B cell (primary cell): ENCODE data around the gene OMA1.

Experiments
- EZH2 ChIP-seq: IDR thresholded peaks from 2 replicates; pipeline ENCODE4 v1.6.1; 2012; ENCODE audit warnings: borderline replicate concordance, low read depth, mild to moderate bottlenecking, moderate library complexity, low read length; ENCODE audit not compliant: insufficient read depth, poor library complexity, severe bottlenecking
- TF ChIP-seq, protein P1 (sequence below): fragments of 200-600 bp; IDR thresholded peaks from one replicate; pipeline ENCODE4 v1.8.0; 2022; ENCODE audit warnings: antibody characterized with exemption, mild to moderate bottlenecking

DNA sequence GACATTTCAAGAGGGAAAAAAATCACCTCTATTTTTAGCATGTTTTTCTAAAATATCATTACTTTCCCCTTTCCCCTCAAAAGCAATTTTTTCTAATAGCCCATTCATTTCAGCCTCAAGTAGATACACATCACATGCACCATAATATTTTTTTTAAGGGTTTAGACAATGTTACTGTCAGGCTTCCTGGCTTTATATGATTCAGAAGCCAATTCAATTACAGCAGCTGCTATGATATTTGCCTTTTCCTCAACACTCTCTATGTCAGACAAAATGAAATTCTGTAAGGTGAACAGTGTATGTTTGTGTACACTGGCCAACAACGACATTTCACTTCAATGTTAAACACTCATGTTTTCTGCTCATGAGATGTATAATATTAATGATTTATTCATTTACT is 46.5 kb downstream of the OMA1 start:
- TF ChIP-seq, protein P1, sequence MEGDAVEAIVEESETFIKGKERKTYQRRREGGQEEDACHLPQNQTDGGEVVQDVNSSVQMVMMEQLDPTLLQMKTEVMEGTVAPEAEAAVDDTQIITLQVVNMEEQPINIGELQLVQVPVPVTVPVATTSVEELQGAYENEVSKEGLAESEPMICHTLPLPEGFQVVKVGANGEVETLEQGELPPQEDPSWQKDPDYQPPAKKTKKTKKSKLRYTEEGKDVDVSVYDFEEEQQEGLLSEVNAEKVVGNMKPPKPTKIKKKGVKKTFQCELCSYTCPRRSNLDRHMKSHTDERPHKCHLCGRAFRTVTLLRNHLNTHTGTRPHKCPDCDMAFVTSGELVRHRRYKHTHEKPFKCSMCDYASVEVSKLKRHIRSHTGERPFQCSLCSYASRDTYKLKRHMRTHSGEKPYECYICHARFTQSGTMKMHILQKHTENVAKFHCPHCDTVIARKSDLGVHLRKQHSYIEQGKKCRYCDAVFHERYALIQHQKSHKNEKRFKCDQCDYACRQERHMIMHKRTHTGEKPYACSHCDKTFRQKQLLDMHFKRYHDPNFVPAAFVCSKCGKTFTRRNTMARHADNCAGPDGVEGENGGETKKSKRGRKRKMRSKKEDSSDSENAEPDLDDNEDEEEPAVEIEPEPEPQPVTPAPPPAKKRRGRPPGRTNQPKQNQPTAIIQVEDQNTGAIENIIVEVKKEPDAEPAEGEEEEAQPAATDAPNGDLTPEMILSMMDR = no peak
- no peak for TF ChIP-seq EZH2
